H9 (cell line): ENCODE measurements around the gene LPCAT3. TPM values are rescaled to one million over a fixed set of nuclear protein-coding genes. Genes with fewer than 3 reads are reported as not detected.

ENCODE experiments used
- DNase-seq: peaks from one replicate; pipeline ENCODE4 v3.0.0-alpha.2; 2017
- H2AFZ ChIP-seq: one replicate; pipeline ENCODE4 v1.6.1; 2013; ENCODE audit warnings: mild to moderate bottlenecking, low read length, control low read depth, moderate library complexity
- H2AK5ac ChIP-seq: 2 replicates; pipeline ENCODE4 v1.6.1; 2013; ENCODE audit warnings: low read length, control low read depth, mixed read lengths; ENCODE audit not compliant: insufficient read length
- H2BK120ac ChIP-seq: one replicate; pipeline ENCODE4 v1.6.1; 2013; ENCODE audit warnings: low read depth, mild to moderate bottlenecking, low read length, control low read depth, inconsistent platforms; ENCODE audit not compliant: poor library complexity, severe bottlenecking
- H2BK12ac ChIP-seq: 2 replicates; pipeline ENCODE4 v1.6.1; 2013; ENCODE audit warnings: low read length, control low read depth, mixed read lengths, low read depth; ENCODE audit not compliant: insufficient read length
- H2BK15ac ChIP-seq: 2 replicates; pipeline ENCODE4 v1.6.1; 2013; ENCODE audit warnings: low read depth, low read length, control low read depth
- H2BK20ac ChIP-seq: one replicate; pipeline ENCODE4 v1.6.1; 2013; ENCODE audit warnings: low read depth, mild to moderate bottlenecking, low read length, control low read depth, inconsistent platforms; ENCODE audit not compliant: poor library complexity, severe bottlenecking
- H2BK5ac ChIP-seq: 2 replicates; pipeline ENCODE4 v1.6.1; 2013; ENCODE audit warnings: low read length, control low read depth, mixed read lengths; ENCODE audit not compliant: insufficient read length
- H3K14ac ChIP-seq: 2 replicates; pipeline ENCODE4 v1.6.1; 2013; ENCODE audit warnings: low read length, control low read depth; ENCODE audit not compliant: insufficient read depth
- H3K18ac ChIP-seq: 2 replicates; pipeline ENCODE4 v1.6.1; 2013; ENCODE audit warnings: low read depth, mild to moderate bottlenecking, mixed read lengths, low read length, control low read depth; ENCODE audit not compliant: insufficient read length
- H3K23ac ChIP-seq: 2 replicates; pipeline ENCODE4 v1.6.1; 2013; ENCODE audit warnings: low read length, control low read depth, mixed read lengths, low read depth; ENCODE audit not compliant: insufficient read length
- H3K23me2 ChIP-seq: 2 replicates; pipeline ENCODE4 v1.6.1; 2013; ENCODE audit warnings: low read depth, mild to moderate bottlenecking, mixed read lengths, low read length, control low read depth; ENCODE audit not compliant: insufficient read length, poor library complexity, severe bottlenecking
- H3K27ac ChIP-seq: 2 replicates; pipeline ENCODE4 v1.5.1; 2013; ENCODE audit warnings: low read length, control low read depth, mixed read lengths, low read depth; ENCODE audit not compliant: insufficient read length
- H3K27me3 ChIP-seq: 2 replicates; pipeline ENCODE4 v1.6.1; 2013; ENCODE audit warnings: low read length, control low read depth, inconsistent platforms; ENCODE audit not compliant: insufficient read depth
- H3K4ac ChIP-seq: 2 replicates; pipeline ENCODE4 v1.6.1; 2013; ENCODE audit warnings: low read depth, mild to moderate bottlenecking, control low read depth, inconsistent platforms, low read length, moderate library complexity
- H3K4me1 ChIP-seq: 2 replicates; pipeline ENCODE4 v1.6.1; 2013; ENCODE audit warnings: low read length, control low read depth, inconsistent platforms; ENCODE audit not compliant: insufficient read depth
- H3K4me2 ChIP-seq: 2 replicates; pipeline ENCODE4 v1.6.1; 2013; ENCODE audit warnings: low read length, control low read depth, mixed read lengths; ENCODE audit not compliant: insufficient read length, insufficient read depth
- H3K56ac ChIP-seq: 2 replicates; pipeline ENCODE4 v1.6.1; 2013; ENCODE audit warnings: low read depth, mild to moderate bottlenecking, mixed read lengths, low read length, control low read depth; ENCODE audit not compliant: insufficient read length
- H3K79me1 ChIP-seq: 2 replicates; pipeline ENCODE4 v1.6.1; 2013; ENCODE audit warnings: low read depth, mild to moderate bottlenecking, moderate library complexity, low read length, control low read depth, inconsistent platforms; ENCODE audit not compliant: insufficient read depth, poor library complexity, severe bottlenecking
- H3K79me2 ChIP-seq: 2 replicates; pipeline ENCODE4 v1.6.1; 2013; ENCODE audit warnings: low read length, control low read depth, inconsistent platforms; ENCODE audit not compliant: insufficient read depth
- H3K9ac ChIP-seq: 2 replicates; pipeline ENCODE4 v1.6.1; 2013; ENCODE audit warnings: low read length, control low read depth, mixed read lengths; ENCODE audit not compliant: insufficient read length; ENCODE audit errors: extremely low read depth
- H3K9me3 ChIP-seq: one replicate; pipeline ENCODE4 v1.6.1; 2013; ENCODE audit warnings: low read depth, low read length, inconsistent platforms; ENCODE audit not compliant: control insufficient read depth
- H3T11ph ChIP-seq: one replicate; pipeline ENCODE4 v1.6.1; 2013; ENCODE audit warnings: mild to moderate bottlenecking, low read length, control low read depth, inconsistent platforms
- H4K20me1 ChIP-seq: one replicate; pipeline ENCODE4 v1.6.1; 2013; ENCODE audit not compliant: control insufficient read depth, insufficient read length, insufficient read depth
- H4K5ac ChIP-seq: 2 replicates; pipeline ENCODE4 v1.6.1; 2013; ENCODE audit warnings: low read depth, mild to moderate bottlenecking, mixed read lengths, low read length, control low read depth; ENCODE audit not compliant: insufficient read length
- H4K8ac ChIP-seq: replicated peaks from 2 replicates; pipeline ENCODE4 v1.6.1; 2013; ENCODE audit warnings: low read length, control low read depth, mixed read lengths, low read depth; ENCODE audit not compliant: insufficient read length
- H4K91ac ChIP-seq: 2 replicates; pipeline ENCODE4 v1.6.1; 2013; ENCODE audit warnings: low read depth, mild to moderate bottlenecking, moderate library complexity, mixed read lengths, low read length, control low read depth; ENCODE audit not compliant: insufficient read length
- H3K27ac Mint-ChIP-seq, 3 experiments: 2 replicates in 2 of 3; 3 replicates in 1 of 3; pipeline ENCODE4 v1.8.0; 2020 to 2021; ENCODE audit warnings: mixed read lengths in 3 of 3, mild to moderate bottlenecking in 1 of 3, moderate library complexity in 1 of 3
- H3K27me3 Mint-ChIP-seq: 2 replicates; pipeline ENCODE4 v1.8.0; 2021; ENCODE audit warnings: low read depth, mild to moderate bottlenecking, moderate library complexity, mixed read lengths
- H3K36me3 Mint-ChIP-seq, 3 experiments: 2 replicates in 2 of 3; 3 replicates in 1 of 3; pipeline ENCODE4 v1.8.0; 2020 to 2021; ENCODE audit warnings: low read depth in 3 of 3, mixed read lengths in 3 of 3; ENCODE audit not compliant: insufficient read depth in 1 of 3
- H3K4me1 Mint-ChIP-seq, 2 experiments: 2 replicates each; pipeline ENCODE4 v1.8.0; 2020; ENCODE audit warnings: mixed read lengths in 2 of 2
- H3K4me3 Mint-ChIP-seq, 2 experiments: 2 replicates in 1 of 2; 3 replicates in 1 of 2; pipeline ENCODE4 v1.8.0; 2020 to 2021; ENCODE audit warnings: mild to moderate bottlenecking in 2 of 2, mixed read lengths in 2 of 2, moderate library complexity in 1 of 2
- H3K9me3 Mint-ChIP-seq, 2 experiments: 2 replicates in 1 of 2; 3 replicates in 1 of 2; pipeline ENCODE4 v1.8.0; 2020; ENCODE audit warnings: mild to moderate bottlenecking in 2 of 2, mixed read lengths in 2 of 2, moderate library complexity in 1 of 2
- WGBS: extraction: QIAGEN DNeasy Blood & Tissue Kit; methylation state at CpG from one replicate; pipeline ENCODE4 v1.1.7; 2013; ENCODE audit warnings: missing lambda C conversion rate, low lambda C conversion rate, mixed read lengths; ENCODE audit not compliant: insufficient read length; ENCODE audit errors: extremely low coverage; 5-methylcytosine and 5-hydroxymethylcytosine counted together
- total RNA-seq: library from RNA; stranded (reverse); gene quantifications from 2 replicates; pipeline ENCODE4 v1.2.1, GENCODE V29; 2021
- TF ChIP-seq, protein P1 (sequence below): fragments of 200-600 bp; sonication (generic); conservative IDR thresholded peaks from 3 replicates; pipeline ENCODE4 v1.8.0; 2021; ENCODE audit warnings: antibody characterized with exemption, mild to moderate bottlenecking

Gene LPCAT3
- total RNA-seq, 1 experiment from 2014 or later: 47.7 TPM

DNA sequence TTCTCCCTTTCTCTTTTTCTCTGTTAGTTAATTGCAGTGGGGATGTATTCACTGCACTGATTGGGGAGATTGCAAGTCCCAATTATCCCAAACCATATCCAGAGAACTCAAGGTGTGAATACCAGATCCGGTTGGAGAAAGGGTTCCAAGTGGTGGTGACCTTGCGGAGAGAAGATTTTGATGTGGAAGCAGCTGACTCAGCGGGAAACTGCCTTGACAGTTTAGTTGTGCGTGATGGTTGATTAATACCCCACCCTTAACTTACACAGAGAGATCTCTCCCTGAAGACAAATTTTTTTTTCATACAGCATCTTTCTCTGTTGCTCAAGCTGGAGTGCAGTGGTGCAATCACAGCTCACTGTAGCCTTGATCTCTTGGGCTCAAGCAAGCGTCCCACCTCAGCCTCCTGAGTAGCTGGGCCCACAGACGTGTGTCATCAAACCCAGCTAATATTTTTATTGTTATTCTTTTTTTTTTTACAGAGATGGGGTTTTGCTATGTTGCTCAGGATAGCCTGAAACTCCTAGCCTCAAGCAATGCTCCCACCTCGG lies 46.9 kb upstream of the LPCAT3 start:
- H3K4me1 ChIP-seq: no peaks in the 10 kb centered on the region; the same call in 1 of the 2 replicates
- no peak overlapping the region for H2BK5ac ChIP-seq
- H4K91ac ChIP-seq: no peak overlapping the region
- H3K4me3 Mint-ChIP-seq: no peak overlapping the region
- no peak overlapping the region for H2BK15ac ChIP-seq
- H3T11ph ChIP-seq: no peak overlapping the region
- no peak overlapping the region for H3K56ac ChIP-seq
- no peak overlapping the region for H3K4ac ChIP-seq
- no peak overlapping the region for H3K27ac Mint-ChIP-seq
- no peak overlapping the region for H3K9ac ChIP-seq
- no peak for DNase-seq
- no peaks in the 10 kb centered on the region for H3K36me3 Mint-ChIP-seq
- no peak overlapping the region for H3K4me2 ChIP-seq
- H3K18ac ChIP-seq: no peak overlapping the region
- no CpG with 5 or more reads among the region's 7 CpGs for WGBS
- no peaks in the 10 kb centered on the region for H4K20me1 ChIP-seq
- no peak overlapping the region for H2AFZ ChIP-seq
- peaks cover 10% of the 10 kb centered on the region for H3K27me3 Mint-ChIP-seq
- peaks cover 13% of the 10 kb centered on the region in 2 experiments for H3K4me1 Mint-ChIP-seq
- no peaks in the 10 kb centered on the region for H3K79me1 ChIP-seq
- H2BK120ac ChIP-seq: no peak overlapping the region
- no peaks in the 10 kb centered on the region for H3K23me2 ChIP-seq
- no peaks in the 10 kb centered on the region for H3K27me3 ChIP-seq
- no peak overlapping the region for H2BK20ac ChIP-seq
- H3K9me3 Mint-ChIP-seq: no peaks in the 10 kb centered on the region; a peak in 2 of 5 replicates
- no peak overlapping the region for H3K23ac ChIP-seq
- H2AK5ac ChIP-seq: no peak overlapping the region
- no peak overlapping the region for H4K5ac ChIP-seq
- no peak overlapping the region for H3K14ac ChIP-seq
- no peak overlapping the region for H3K27ac ChIP-seq
- no peak overlapping the region for H2BK12ac ChIP-seq
- H3K79me2 ChIP-seq: 0 out of 2 replicates have a peak, but pooled peaks cover 2% of the 10 kb centered on the region
- no peaks in the 10 kb centered on the region for H3K9me3 ChIP-seq
- H4K8ac ChIP-seq: no peak overlapping the region
- TF ChIP-seq, protein P1, sequence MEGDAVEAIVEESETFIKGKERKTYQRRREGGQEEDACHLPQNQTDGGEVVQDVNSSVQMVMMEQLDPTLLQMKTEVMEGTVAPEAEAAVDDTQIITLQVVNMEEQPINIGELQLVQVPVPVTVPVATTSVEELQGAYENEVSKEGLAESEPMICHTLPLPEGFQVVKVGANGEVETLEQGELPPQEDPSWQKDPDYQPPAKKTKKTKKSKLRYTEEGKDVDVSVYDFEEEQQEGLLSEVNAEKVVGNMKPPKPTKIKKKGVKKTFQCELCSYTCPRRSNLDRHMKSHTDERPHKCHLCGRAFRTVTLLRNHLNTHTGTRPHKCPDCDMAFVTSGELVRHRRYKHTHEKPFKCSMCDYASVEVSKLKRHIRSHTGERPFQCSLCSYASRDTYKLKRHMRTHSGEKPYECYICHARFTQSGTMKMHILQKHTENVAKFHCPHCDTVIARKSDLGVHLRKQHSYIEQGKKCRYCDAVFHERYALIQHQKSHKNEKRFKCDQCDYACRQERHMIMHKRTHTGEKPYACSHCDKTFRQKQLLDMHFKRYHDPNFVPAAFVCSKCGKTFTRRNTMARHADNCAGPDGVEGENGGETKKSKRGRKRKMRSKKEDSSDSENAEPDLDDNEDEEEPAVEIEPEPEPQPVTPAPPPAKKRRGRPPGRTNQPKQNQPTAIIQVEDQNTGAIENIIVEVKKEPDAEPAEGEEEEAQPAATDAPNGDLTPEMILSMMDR: no peak
